Measurements from ENCODE around the gene ZNF519.
"Not testable (repeated sequence)": the region's sequence is repeated elsewhere in the genome, so short reads cannot be mapped to it uniquely, and the experiment has no call there.

The ZNF519 gene

GRCh38 chr18:14146771-14147170, 14.5 kb upstream of the ZNF519 start:
- not testable (repeated sequence) for DNase-seq

GRCh38 chr18:14145581-14146338, 13.5 kb upstream of the ZNF519 start:
- not testable (repeated sequence) for DNase-seq

- DNase-seq: not testable (repeated sequence)
Observed at GRCh38 chr18:14145021-14145420, 12.8 kb upstream of the ZNF519 start.

GRCh38 chr18:14144628-14144895, 12.3 kb upstream of the ZNF519 start:
- no peak for DNase-seq

GRCh38 chr18:14143871-14144627, 11.8 kb upstream of the ZNF519 start:
- not testable (repeated sequence) for DNase-seq

- DNase-seq: not testable (repeated sequence)
Observed at GRCh38 chr18:14143396-14143795, 11.2 kb upstream of the ZNF519 start.

GRCh38 chr18:14142177-14142576, 9.9 kb upstream of the ZNF519 start:
- not testable (repeated sequence) for DNase-seq

GRCh38 chr18:14139583-14139982, 7.3 kb upstream of the ZNF519 start:
- DNase-seq: not testable (repeated sequence)

GRCh38 chr18:14137971-14138370, 5.7 kb upstream of the ZNF519 start:
- DNase-seq: not testable (repeated sequence)

GRCh38 chr18:14131696-14132270, 452 bp downstream of the ZNF519 start:
- DNase-seq: not testable (repeated sequence)

- not testable (repeated sequence) for DNase-seq
Observed at GRCh38 chr18:14130804-14131203, 1.4 kb downstream of the ZNF519 start.

- DNase-seq: no peak
Observed at GRCh38 chr18:14124689-14125088, 7.5 kb downstream of the ZNF519 start.

GRCh38 chr18:14122097-14122496, 10.1 kb downstream of the ZNF519 start:
- DNase-seq: no peak

GRCh38 chr18:14120926-14121325, 11.3 kb downstream of the ZNF519 start:
- DNase-seq: no peak

- no peak for DNase-seq
Observed at GRCh38 chr18:14117606-14118005, 14.6 kb downstream of the ZNF519 start.

- DNase-seq: no peak
Observed at GRCh38 chr18:14106906-14107305, 25.3 kb downstream of the ZNF519 start.

- DNase-seq: no peak
Observed at GRCh38 chr18:14104906-14105748, 27.1 kb downstream of the ZNF519 start.

GRCh38 chr18:14104201-14104600, 28.0 kb downstream of the ZNF519 start:
- no peak for DNase-seq

- DNase-seq: no peak
Observed at GRCh38 chr18:14100503-14101286, 31.5 kb downstream of the ZNF519 start.

GRCh38 chr18:14098428-14098827, 33.8 kb downstream of the ZNF519 start:
- DNase-seq: no peak

- DNase-seq: no peak
Observed at GRCh38 chr18:14097761-14098160, 34.5 kb downstream of the ZNF519 start.

- DNase-seq: no peak
Observed at GRCh38 chr18:14093307-14093915, 38.8 kb downstream of the ZNF519 start.

Data from NCI-H524 (cell line).